AG04450 (cell line): Measurements from ENCODE around the gene IL15. TPM values are rescaled to one million over a fixed set of nuclear protein-coding genes. Genes with fewer than 3 reads are reported as not detected.

Experiments used
- CTCF ChIA-PET: fragments of 300-600, 350-600 bp; formaldehyde crosslinking; extraction: SDS; loops from one replicate; lab custom pipeline; 2022; ENCODE audit warnings: antibody characterized with exemption, inconsistent platforms; lab: Charles Lee
- POLR2A ChIA-PET: fragments of 350-600 bp; formaldehyde crosslinking; extraction: SDS; loops from one replicate; lab custom pipeline; 2021; ENCODE audit warnings: antibody characterized with exemption, inconsistent platforms; lab: Yijun Ruan, JAX
- DNase-seq: peaks from one replicate; pipeline ENCODE4 v3.0.0-alpha.2; 2011; ENCODE audit warnings: low read depth, low spot score
- H3K27ac ChIP-seq: one replicate; pipeline ENCODE4 v1.5.1; 2012; ENCODE audit warnings: low read depth, low read length, control low read depth
- H3K27me3 ChIP-seq: one replicate; pipeline ENCODE4 v1.6.0; 2012; ENCODE audit warnings: low read length; ENCODE audit not compliant: control insufficient read depth, insufficient read depth
- H3K4me3 ChIP-seq: 2 replicates; pipeline ENCODE4 v1.5.1; 2011; ENCODE audit warnings: mild to moderate bottlenecking, low read depth, low read length, control low read depth
- H3K9me3 ChIP-seq: 2 replicates; pipeline ENCODE4 v1.5.1; 2012; ENCODE audit warnings: low read length; ENCODE audit not compliant: control insufficient read depth, insufficient read depth
- polyA plus RNA-seq: library from polyadenylated mRNA; depleted of rRNA; stranded (reverse); fragments of >200 nt; gene quantifications from 2 replicates; pipeline ENCODE4 v1.2.3, GENCODE V29; 2011
- TF ChIP-seq, protein P1 (sequence below): IDR thresholded peaks from 2 replicates; pipeline ENCODE4 v1.5.1; 2011; ENCODE audit warnings: low read depth, low read length, control low read depth, inconsistent platforms

Gene IL15
- polyA plus RNA-seq, 1 experiment = 10.9 TPM

DNA sequence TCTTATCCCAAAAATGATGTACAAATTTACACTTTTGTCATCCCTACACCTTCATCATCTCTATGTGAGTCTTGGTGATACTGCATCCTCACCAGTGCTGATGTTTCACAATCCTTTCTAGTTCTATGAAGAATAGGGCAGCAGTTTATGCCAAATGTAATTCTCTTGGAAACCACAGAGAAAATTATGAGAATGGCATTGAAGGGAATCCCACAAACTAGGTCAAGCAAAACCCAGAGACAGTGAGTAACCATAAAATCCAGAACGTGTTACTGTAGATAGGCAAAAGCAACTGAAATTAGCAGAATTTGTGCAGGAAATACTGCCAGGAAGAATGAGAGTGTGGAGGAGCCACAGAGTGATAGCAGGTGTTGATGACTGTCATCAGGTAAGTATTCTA, 24.5 kb downstream of the IL15 start:
- ChIA-PET CTCF (no interaction called here), POLR2A (no interaction called here)
- no peak for DNase-seq
- H3K27me3 ChIP-seq = no peaks in the 10 kb centered on the region
- H3K4me3 ChIP-seq = no peak overlapping the region
- H3K9me3 ChIP-seq = no peaks in the 10 kb centered on the region
- H3K27ac ChIP-seq = no peak overlapping the region
- TF ChIP-seq, protein P1, sequence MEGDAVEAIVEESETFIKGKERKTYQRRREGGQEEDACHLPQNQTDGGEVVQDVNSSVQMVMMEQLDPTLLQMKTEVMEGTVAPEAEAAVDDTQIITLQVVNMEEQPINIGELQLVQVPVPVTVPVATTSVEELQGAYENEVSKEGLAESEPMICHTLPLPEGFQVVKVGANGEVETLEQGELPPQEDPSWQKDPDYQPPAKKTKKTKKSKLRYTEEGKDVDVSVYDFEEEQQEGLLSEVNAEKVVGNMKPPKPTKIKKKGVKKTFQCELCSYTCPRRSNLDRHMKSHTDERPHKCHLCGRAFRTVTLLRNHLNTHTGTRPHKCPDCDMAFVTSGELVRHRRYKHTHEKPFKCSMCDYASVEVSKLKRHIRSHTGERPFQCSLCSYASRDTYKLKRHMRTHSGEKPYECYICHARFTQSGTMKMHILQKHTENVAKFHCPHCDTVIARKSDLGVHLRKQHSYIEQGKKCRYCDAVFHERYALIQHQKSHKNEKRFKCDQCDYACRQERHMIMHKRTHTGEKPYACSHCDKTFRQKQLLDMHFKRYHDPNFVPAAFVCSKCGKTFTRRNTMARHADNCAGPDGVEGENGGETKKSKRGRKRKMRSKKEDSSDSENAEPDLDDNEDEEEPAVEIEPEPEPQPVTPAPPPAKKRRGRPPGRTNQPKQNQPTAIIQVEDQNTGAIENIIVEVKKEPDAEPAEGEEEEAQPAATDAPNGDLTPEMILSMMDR = no peak

DNA sequence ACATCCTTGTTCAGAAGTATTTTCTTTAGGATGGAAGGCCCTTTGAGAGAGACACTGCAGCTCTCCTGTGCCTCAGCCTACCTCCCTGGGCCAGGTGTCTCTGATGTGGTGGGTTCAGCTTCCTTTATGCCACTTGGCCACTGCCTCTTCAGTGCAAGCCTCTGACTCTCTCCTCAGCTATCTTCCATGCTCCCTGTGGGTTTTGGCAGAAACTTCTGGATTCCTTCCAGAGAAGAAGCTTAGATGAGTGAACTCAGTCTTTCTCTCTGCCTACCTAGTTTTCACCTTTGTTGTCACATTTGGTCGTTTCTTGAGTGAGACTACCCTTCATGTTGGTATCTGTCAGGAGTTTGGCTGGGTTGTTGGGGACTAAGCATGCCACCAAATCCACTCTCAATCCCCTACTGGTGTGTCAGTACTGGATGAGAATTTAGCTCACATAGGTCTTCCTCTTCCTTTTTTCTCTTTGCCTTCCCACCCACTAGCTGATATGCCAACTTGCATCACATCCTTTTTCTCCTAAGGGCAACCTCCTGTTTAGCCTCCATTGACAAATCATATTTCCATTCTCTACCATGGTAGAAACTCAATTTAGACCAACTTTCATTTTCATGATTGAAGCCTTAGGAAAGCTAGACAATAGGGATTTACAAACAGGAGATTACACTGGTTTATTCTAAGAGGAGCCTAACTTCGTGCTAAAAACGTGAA, 32.0 kb downstream of the IL15 start:
- H3K9me3 ChIP-seq = no peaks in the 10 kb centered on the region; the same call in 1 of the 2 replicates
- ChIA-PET POLR2A (no interaction called here), CTCF (no interaction called here)
- no peaks in the 10 kb centered on the region for H3K27me3 ChIP-seq
- H3K27ac ChIP-seq = no peak overlapping the region
- TF ChIP-seq, protein P1 = no peak
- H3K4me3 ChIP-seq = no peak overlapping the region
- DNase-seq = no peak

DNA sequence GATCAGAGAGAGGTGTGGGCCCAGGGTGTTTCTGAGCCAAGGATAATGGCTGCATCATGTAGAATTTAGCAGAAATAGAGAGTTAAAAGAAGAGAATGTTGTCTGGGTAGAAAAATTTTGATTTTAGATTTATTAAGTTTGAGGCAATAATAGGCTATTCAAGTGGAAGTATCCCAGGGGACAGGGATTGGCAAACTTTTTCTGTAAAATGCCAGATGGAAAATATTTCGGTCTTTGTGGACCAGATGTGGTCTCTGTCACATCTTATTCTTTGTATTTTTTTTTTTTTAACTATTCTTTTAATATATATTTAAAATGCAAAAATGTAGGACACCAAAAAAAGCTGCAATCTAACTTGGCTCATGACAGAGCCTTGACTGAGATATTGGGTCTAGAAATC, 33.1 kb downstream of the IL15 start:
- Histone ChIP-seq H3K4me3 (no peak overlapping the region), H3K9me3 (no peaks in the 10 kb centered on the region; the same call in 1 of the 2 replicates), H3K27me3 (no peaks in the 10 kb centered on the region), H3K27ac (no peak overlapping the region)
- ChIA-PET POLR2A (no interaction called here), CTCF (no interaction called here)
- TF ChIP-seq, protein P1 = no peak
- no peak for DNase-seq

DNA sequence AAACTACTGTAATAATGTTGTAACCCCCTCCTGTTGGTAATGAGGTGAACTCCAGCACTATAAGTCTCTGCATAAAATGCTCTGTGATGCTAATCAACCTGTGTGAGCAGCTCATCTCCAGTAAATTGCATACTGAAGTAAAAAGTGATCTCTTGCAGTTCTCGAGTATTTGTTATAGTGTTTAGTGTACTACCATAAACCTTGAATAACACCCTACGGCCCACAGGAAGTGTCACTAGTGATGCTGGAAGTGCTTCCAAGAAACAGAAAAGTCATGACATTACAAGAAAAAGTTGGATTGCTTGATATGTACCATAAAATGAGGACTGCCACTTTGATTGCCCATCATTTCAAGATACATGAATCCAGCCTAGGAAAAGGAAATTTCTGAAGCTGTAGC, 39.0 kb downstream of the IL15 start:
- CTCF ChIA-PET = interaction anchor here (0.6 kb wide), 1 partner anchor 399 kb away, joined by 3 read pairs; no protein-coding TSS in a partner anchor
- Histone ChIP-seq H3K27me3 (no peaks in the 10 kb centered on the region), H3K27ac (no peak overlapping the region), H3K9me3 (no peaks in the 10 kb centered on the region), H3K4me3 (no peak overlapping the region)
- TF ChIP-seq, protein P1 = no peak
- POLR2A ChIA-PET = no interaction called here
- no peak for DNase-seq

DNA sequence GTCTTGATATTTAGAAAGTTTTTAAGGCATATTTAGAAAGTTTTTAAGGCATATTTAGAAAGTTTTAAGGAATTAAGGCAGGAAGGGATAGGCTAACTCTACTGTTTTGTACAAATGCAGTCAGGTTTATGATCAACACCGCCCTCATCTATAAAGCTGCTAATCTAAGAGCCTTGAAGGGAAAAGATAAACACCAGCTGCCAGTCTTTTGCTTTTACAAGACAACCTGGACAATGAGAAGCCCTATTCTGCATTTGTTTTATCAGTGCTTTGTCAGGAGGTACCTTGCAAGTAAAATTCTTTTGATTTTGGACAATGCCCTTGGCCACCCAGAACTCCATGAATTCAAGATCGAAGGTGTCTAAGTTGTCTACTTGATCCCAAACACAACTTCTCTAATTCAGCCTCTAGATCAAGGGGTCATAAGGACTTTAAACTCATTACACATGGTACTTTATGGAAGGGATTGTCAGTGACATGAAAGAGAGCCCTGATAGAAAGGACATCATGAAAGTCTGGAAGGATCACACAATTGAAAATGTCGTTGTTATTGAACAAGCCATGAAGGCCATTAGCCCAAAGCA, 39.8 kb downstream of the IL15 start:
- no peak for DNase-seq
- ChIA-PET POLR2A (no interaction called here), CTCF (interaction anchor here (0.6 kb wide), 1 partner anchor 400 kb away, joined by 3 read pairs; no protein-coding TSS in a partner anchor)
- no peak overlapping the region for H3K4me3 ChIP-seq
- H3K9me3 ChIP-seq = no peaks in the 10 kb centered on the region
- H3K27me3 ChIP-seq = no peaks in the 10 kb centered on the region
- TF ChIP-seq, protein P1 = no peak
- no peak overlapping the region for H3K27ac ChIP-seq
